H9 (cell line): ENCODE results near the gene UGT1A5. TPM values are rescaled to one million over a fixed set of nuclear protein-coding genes. Genes with fewer than 3 reads are reported as not detected.

ENCODE experiments used
- DNase-seq: peaks from one replicate; pipeline ENCODE4 v3.0.0-alpha.2; 2017
- H2AFZ ChIP-seq: one replicate; pipeline ENCODE4 v1.6.1; 2013; ENCODE audit warnings: mild to moderate bottlenecking, low read length, control low read depth, moderate library complexity
- H2AK5ac ChIP-seq: 2 replicates; pipeline ENCODE4 v1.6.1; 2013; ENCODE audit warnings: low read length, control low read depth, mixed read lengths; ENCODE audit not compliant: insufficient read length
- H2BK120ac ChIP-seq: one replicate; pipeline ENCODE4 v1.6.1; 2013; ENCODE audit warnings: low read depth, mild to moderate bottlenecking, low read length, control low read depth, inconsistent platforms; ENCODE audit not compliant: poor library complexity, severe bottlenecking
- H2BK12ac ChIP-seq: 2 replicates; pipeline ENCODE4 v1.6.1; 2013; ENCODE audit warnings: low read length, control low read depth, mixed read lengths, low read depth; ENCODE audit not compliant: insufficient read length
- H2BK15ac ChIP-seq: 2 replicates; pipeline ENCODE4 v1.6.1; 2013; ENCODE audit warnings: low read depth, low read length, control low read depth
- H2BK20ac ChIP-seq: one replicate; pipeline ENCODE4 v1.6.1; 2013; ENCODE audit warnings: low read depth, mild to moderate bottlenecking, low read length, control low read depth, inconsistent platforms; ENCODE audit not compliant: poor library complexity, severe bottlenecking
- H2BK5ac ChIP-seq: 2 replicates; pipeline ENCODE4 v1.6.1; 2013; ENCODE audit warnings: low read length, control low read depth, mixed read lengths; ENCODE audit not compliant: insufficient read length
- H3K14ac ChIP-seq: 2 replicates; pipeline ENCODE4 v1.6.1; 2013; ENCODE audit warnings: low read length, control low read depth; ENCODE audit not compliant: insufficient read depth
- H3K18ac ChIP-seq: 2 replicates; pipeline ENCODE4 v1.6.1; 2013; ENCODE audit warnings: low read depth, mild to moderate bottlenecking, mixed read lengths, low read length, control low read depth; ENCODE audit not compliant: insufficient read length
- H3K23ac ChIP-seq: 2 replicates; pipeline ENCODE4 v1.6.1; 2013; ENCODE audit warnings: low read length, control low read depth, mixed read lengths, low read depth; ENCODE audit not compliant: insufficient read length
- H3K23me2 ChIP-seq: 2 replicates; pipeline ENCODE4 v1.6.1; 2013; ENCODE audit warnings: low read depth, mild to moderate bottlenecking, mixed read lengths, low read length, control low read depth; ENCODE audit not compliant: insufficient read length, poor library complexity, severe bottlenecking
- H3K27ac ChIP-seq: 2 replicates; pipeline ENCODE4 v1.5.1; 2013; ENCODE audit warnings: low read length, control low read depth, mixed read lengths, low read depth; ENCODE audit not compliant: insufficient read length
- H3K27me3 ChIP-seq: 2 replicates; pipeline ENCODE4 v1.6.1; 2013; ENCODE audit warnings: low read length, control low read depth, inconsistent platforms; ENCODE audit not compliant: insufficient read depth
- H3K4ac ChIP-seq: 2 replicates; pipeline ENCODE4 v1.6.1; 2013; ENCODE audit warnings: low read depth, mild to moderate bottlenecking, control low read depth, inconsistent platforms, low read length, moderate library complexity
- H3K4me1 ChIP-seq: 2 replicates; pipeline ENCODE4 v1.6.1; 2013; ENCODE audit warnings: low read length, control low read depth, inconsistent platforms; ENCODE audit not compliant: insufficient read depth
- H3K4me2 ChIP-seq: 2 replicates; pipeline ENCODE4 v1.6.1; 2013; ENCODE audit warnings: low read length, control low read depth, mixed read lengths; ENCODE audit not compliant: insufficient read length, insufficient read depth
- H3K56ac ChIP-seq: 2 replicates; pipeline ENCODE4 v1.6.1; 2013; ENCODE audit warnings: low read depth, mild to moderate bottlenecking, mixed read lengths, low read length, control low read depth; ENCODE audit not compliant: insufficient read length
- H3K79me1 ChIP-seq: 2 replicates; pipeline ENCODE4 v1.6.1; 2013; ENCODE audit warnings: low read depth, mild to moderate bottlenecking, moderate library complexity, low read length, control low read depth, inconsistent platforms; ENCODE audit not compliant: insufficient read depth, poor library complexity, severe bottlenecking
- H3K79me2 ChIP-seq: 2 replicates; pipeline ENCODE4 v1.6.1; 2013; ENCODE audit warnings: low read length, control low read depth, inconsistent platforms; ENCODE audit not compliant: insufficient read depth
- H3K9ac ChIP-seq: 2 replicates; pipeline ENCODE4 v1.6.1; 2013; ENCODE audit warnings: low read length, control low read depth, mixed read lengths; ENCODE audit not compliant: insufficient read length; ENCODE audit errors: extremely low read depth
- H3K9me3 ChIP-seq: one replicate; pipeline ENCODE4 v1.6.1; 2013; ENCODE audit warnings: low read depth, low read length, inconsistent platforms; ENCODE audit not compliant: control insufficient read depth
- H3T11ph ChIP-seq: one replicate; pipeline ENCODE4 v1.6.1; 2013; ENCODE audit warnings: mild to moderate bottlenecking, low read length, control low read depth, inconsistent platforms
- H4K20me1 ChIP-seq: one replicate; pipeline ENCODE4 v1.6.1; 2013; ENCODE audit not compliant: control insufficient read depth, insufficient read length, insufficient read depth
- H4K5ac ChIP-seq: 2 replicates; pipeline ENCODE4 v1.6.1; 2013; ENCODE audit warnings: low read depth, mild to moderate bottlenecking, mixed read lengths, low read length, control low read depth; ENCODE audit not compliant: insufficient read length
- H4K8ac ChIP-seq: replicated peaks from 2 replicates; pipeline ENCODE4 v1.6.1; 2013; ENCODE audit warnings: low read length, control low read depth, mixed read lengths, low read depth; ENCODE audit not compliant: insufficient read length
- H4K91ac ChIP-seq: 2 replicates; pipeline ENCODE4 v1.6.1; 2013; ENCODE audit warnings: low read depth, mild to moderate bottlenecking, moderate library complexity, mixed read lengths, low read length, control low read depth; ENCODE audit not compliant: insufficient read length
- H3K27ac Mint-ChIP-seq, 3 experiments: 2 replicates in 2 of 3; 3 replicates in 1 of 3; pipeline ENCODE4 v1.8.0; 2020 to 2021; ENCODE audit warnings: mixed read lengths in 3 of 3, mild to moderate bottlenecking in 1 of 3, moderate library complexity in 1 of 3
- H3K27me3 Mint-ChIP-seq: 2 replicates; pipeline ENCODE4 v1.8.0; 2021; ENCODE audit warnings: low read depth, mild to moderate bottlenecking, moderate library complexity, mixed read lengths
- H3K36me3 Mint-ChIP-seq, 3 experiments: 2 replicates in 2 of 3; 3 replicates in 1 of 3; pipeline ENCODE4 v1.8.0; 2020 to 2021; ENCODE audit warnings: low read depth in 3 of 3, mixed read lengths in 3 of 3; ENCODE audit not compliant: insufficient read depth in 1 of 3
- H3K4me1 Mint-ChIP-seq, 2 experiments: 2 replicates each; pipeline ENCODE4 v1.8.0; 2020; ENCODE audit warnings: mixed read lengths in 2 of 2
- H3K4me3 Mint-ChIP-seq, 2 experiments: 2 replicates in 1 of 2; 3 replicates in 1 of 2; pipeline ENCODE4 v1.8.0; 2020 to 2021; ENCODE audit warnings: mild to moderate bottlenecking in 2 of 2, mixed read lengths in 2 of 2, moderate library complexity in 1 of 2
- H3K9me3 Mint-ChIP-seq, 2 experiments: 2 replicates in 1 of 2; 3 replicates in 1 of 2; pipeline ENCODE4 v1.8.0; 2020; ENCODE audit warnings: mild to moderate bottlenecking in 2 of 2, mixed read lengths in 2 of 2, moderate library complexity in 1 of 2
- CTCF ChIP-seq: fragments of 200-600 bp; sonication (generic); conservative IDR thresholded peaks from 3 replicates; pipeline ENCODE4 v1.8.0; 2021; ENCODE audit warnings: antibody characterized with exemption, mild to moderate bottlenecking
- WGBS: extraction: QIAGEN DNeasy Blood & Tissue Kit; methylation state at CpG from one replicate; pipeline ENCODE4 v1.1.7; 2013; ENCODE audit warnings: missing lambda C conversion rate, low lambda C conversion rate, mixed read lengths; ENCODE audit not compliant: insufficient read length; ENCODE audit errors: extremely low coverage; 5-methylcytosine and 5-hydroxymethylcytosine counted together
- total RNA-seq: library from RNA; stranded (reverse); gene quantifications from 2 replicates; pipeline ENCODE4 v1.2.1, GENCODE V29; 2021

Gene UGT1A5
- total RNA-seq, 1 experiment from 2014 or later: not detected

- no peaks in the 10 kb centered on the region for H3K79me1 ChIP-seq
Measured at GRCh38 chr2:233795735-233796171, 83.0 kb downstream of the UGT1A5 start.

More at GRCh38 chr2:233795735-233796171, 83.0 kb downstream of the UGT1A5 start:
- H3K4me3 Mint-ChIP-seq: no peak overlapping the region
- peaks cover 2 to 4% of the 10 kb centered on the region in 2 experiments; a peak in 3 of 4 replicates for H3K4me1 Mint-ChIP-seq
- H2BK12ac ChIP-seq: no peak overlapping the region
- no peak for TF ChIP-seq CTCF
- no peak overlapping the region for H2AFZ ChIP-seq
- no peak overlapping the region for H3K14ac ChIP-seq
- no peak overlapping the region for H2AK5ac ChIP-seq
- no peaks in the 10 kb centered on the region for H3K79me2 ChIP-seq
- H3K27me3 ChIP-seq: no peaks in the 10 kb centered on the region
- no CpG with 5 or more reads among the region's 13 CpGs for WGBS
- H3K9ac ChIP-seq: no peak overlapping the region
- peaks cover 0 to 4% (median 2%) of the 10 kb centered on the region in 3 experiments; a peak in 3 of 7 replicates for H3K36me3 Mint-ChIP-seq
- no peaks in the 10 kb centered on the region for H3K23me2 ChIP-seq
- H2BK5ac ChIP-seq: no peak overlapping the region
- no peak overlapping the region for H2BK120ac ChIP-seq
- no peak overlapping the region for H2BK20ac ChIP-seq
- H3T11ph ChIP-seq: no peak overlapping the region
- H3K27me3 Mint-ChIP-seq: peaks cover 13% of the 10 kb centered on the region
- H2BK15ac ChIP-seq: no peak overlapping the region
- H3K27ac Mint-ChIP-seq: peak overlapping the region in 1 of 3 experiments; percentile 77; a peak in 1 of 7 replicates
- H3K4me2 ChIP-seq: no peak overlapping the region
- H3K56ac ChIP-seq: no peak overlapping the region
- no peak overlapping the region for H4K91ac ChIP-seq
- H3K9me3 Mint-ChIP-seq: peaks cover 8 to 9% of the 10 kb centered on the region in 2 experiments
- H4K8ac ChIP-seq: no peak overlapping the region
- no peaks in the 10 kb centered on the region for H3K9me3 ChIP-seq
- H3K4ac ChIP-seq: no peak overlapping the region
- peak; percentile 20 for DNase-seq
- H4K20me1 ChIP-seq: no peaks in the 10 kb centered on the region
- H3K18ac ChIP-seq: no peak overlapping the region
- H3K23ac ChIP-seq: no peak overlapping the region
- no peaks in the 10 kb centered on the region for H3K4me1 ChIP-seq
- no peak overlapping the region for H3K27ac ChIP-seq
- H4K5ac ChIP-seq: no peak overlapping the region
